Activated CD4-positive, CD25-positive, alpha-beta regulatory T cell treated with anti-CD3 and anti-CD28 coated beads, Interleukin-2, amount 50 U/mL, for 24 hours (primary cell): ENCODE data around the gene SLC26A11.
"Not testable (repeated sequence)": the region's sequence is repeated elsewhere in the genome, so short reads cannot be mapped to it uniquely, and the experiment has no call there.

Experiments used
- ATAC-seq, 2 donors: fragments of 150-1000 bp; cut with Tn5 transposase; one replicate each; pipeline ENCODE4 v1.10.0; 2021; ENCODE audit warnings: mild to moderate bottlenecking in 1 of 2, moderate library complexity in 1 of 2

SLC26A11 gene

GRCh38 chr17:80287806-80288567 is 67.8 kb downstream of the SLC26A11 start:
- ATAC-seq, result no peak

- ATAC-seq, result no peak
These were observed 69.4 kb downstream of the SLC26A11 start for GRCh38 chr17:80289616-80290015.

GRCh38 chr17:80290156-80290555 is 69.9 kb downstream of the SLC26A11 start:
- no peak for ATAC-seq

- ATAC-seq, result no peak
These were observed 71.0 kb downstream of the SLC26A11 start for GRCh38 chr17:80291260-80291659.

- ATAC-seq, result no peak
These were observed 71.7 kb downstream of the SLC26A11 start for GRCh38 chr17:80291691-80292487.

- no peak for ATAC-seq
These were observed 72.3 kb downstream of the SLC26A11 start for GRCh38 chr17:80292521-80292971.

- no peak for ATAC-seq
These were observed 74.0 kb downstream of the SLC26A11 start for GRCh38 chr17:80294210-80294609.

- ATAC-seq, result no peak
These were observed 74.4 kb downstream of the SLC26A11 start for GRCh38 chr17:80294653-80295052.

GRCh38 chr17:80295146-80295545 is 74.9 kb downstream of the SLC26A11 start:
- no peak for ATAC-seq

GRCh38 chr17:80295559-80295958 is 75.3 kb downstream of the SLC26A11 start:
- ATAC-seq, result peak; percentile 38 to 66

GRCh38 chr17:80296221-80296620 is 76.0 kb downstream of the SLC26A11 start:
- ATAC-seq, result no peak

- no peak for ATAC-seq
These were observed 77.9 kb downstream of the SLC26A11 start for GRCh38 chr17:80297996-80298560.

GRCh38 chr17:80299350-80300100 is 79.3 kb downstream of the SLC26A11 start:
- not testable (repeated sequence) for ATAC-seq

- ATAC-seq, result not testable (repeated sequence)
These were observed 80.5 kb downstream of the SLC26A11 start for GRCh38 chr17:80300756-80301155.
